Right forelimb (tissue), 1 donor: Measurements from ENCODE around the gene TUBA3C.
"Not testable (repeated sequence)": the region's sequence is repeated elsewhere in the genome, so short reads cannot be mapped to it uniquely, and the experiment has no call there.

Experiments used
- DNase-seq: peaks from one replicate; pipeline ENCODE4 v3.0.0-alpha.2; 2018

Gene TUBA3C

DNA sequence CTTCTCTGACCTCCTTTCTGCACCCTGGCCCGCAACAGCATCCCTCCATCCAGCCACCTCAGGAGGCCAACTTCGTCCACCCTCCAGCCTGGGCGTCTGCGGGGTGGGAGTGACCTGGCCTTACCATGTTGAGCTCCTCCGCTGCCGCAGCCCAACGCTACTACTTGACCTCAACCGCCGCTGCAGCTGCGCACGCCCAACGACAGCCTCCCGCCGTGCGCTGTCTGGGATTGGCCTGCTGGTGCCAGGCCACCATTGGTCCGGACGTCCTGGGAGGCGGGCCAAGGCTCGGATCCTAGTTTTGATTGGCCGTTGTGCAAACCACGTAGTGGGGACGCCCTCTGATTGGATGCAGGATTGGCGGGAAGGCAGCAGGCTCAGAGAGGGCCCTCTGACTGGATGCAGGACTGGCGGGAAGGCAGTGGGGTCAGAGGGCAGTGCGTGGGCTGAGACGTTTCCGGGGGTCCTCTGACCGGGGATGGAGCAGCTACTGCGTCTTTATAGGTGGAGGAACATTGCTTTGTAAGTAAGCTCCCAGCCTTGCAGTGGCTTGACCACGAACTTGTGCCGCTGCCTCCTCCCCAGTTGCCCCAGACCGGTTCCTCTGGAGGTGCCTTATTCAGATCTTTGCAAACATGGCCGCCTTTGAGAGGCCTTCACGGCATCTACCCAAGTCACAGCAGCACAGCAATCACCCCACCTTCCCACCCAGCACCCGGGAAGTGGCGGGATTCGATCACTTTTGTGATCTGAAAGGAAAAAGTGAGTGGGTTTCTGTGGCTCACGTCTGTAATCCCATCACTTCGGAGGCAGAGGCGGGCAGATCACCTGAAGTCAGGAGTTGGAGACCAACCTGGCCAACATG is at the start of gene TUBA3C:
TUBA3C (minus strand) TSS at position 204 of the 865 bp plus-strand sequence; CDS start at position 127, 77 bp downstream.
- DNase-seq = no peak

DNA sequence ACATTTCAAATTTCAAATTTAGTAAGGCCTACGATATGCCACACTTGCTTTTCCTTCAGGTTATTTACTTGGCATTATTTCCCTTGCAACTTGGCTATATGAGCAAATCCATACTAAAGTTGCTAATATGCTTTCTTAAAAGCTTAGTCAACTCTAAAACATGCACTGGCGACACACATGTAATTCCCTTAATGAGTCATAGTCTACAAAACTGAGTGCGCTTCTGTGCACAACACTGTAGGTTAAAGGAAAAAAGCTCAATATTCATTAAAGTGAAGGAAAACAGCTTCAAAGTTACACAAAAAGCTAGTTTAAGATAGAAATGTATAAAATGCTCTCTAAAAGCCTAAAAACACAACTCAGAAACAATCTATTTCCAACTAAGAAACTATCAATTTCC is 25.8 kb upstream of the TUBA3C start:
- not testable (repeated sequence) for DNase-seq

DNA sequence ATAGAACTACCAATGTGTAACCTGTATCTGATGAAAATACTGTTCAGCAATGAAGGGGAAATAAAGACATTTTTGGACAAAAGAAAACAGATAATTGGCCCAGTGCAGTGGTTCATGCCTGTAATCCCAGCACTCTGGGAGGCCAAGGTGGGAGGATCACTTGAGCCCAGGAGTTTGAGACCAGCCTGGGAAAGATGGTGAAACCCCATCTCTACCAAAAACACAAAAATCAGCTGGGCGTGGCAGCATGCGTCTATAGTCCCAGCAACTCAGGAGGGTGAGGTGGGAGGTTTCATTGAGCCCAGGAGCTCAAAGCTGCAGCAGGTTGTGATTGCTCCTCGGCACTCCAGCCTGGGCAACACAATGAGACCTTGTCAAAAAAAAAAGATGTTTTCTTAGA is 11.0 kb upstream of the TUBA3C start:
- DNase-seq = not testable (repeated sequence)

DNA sequence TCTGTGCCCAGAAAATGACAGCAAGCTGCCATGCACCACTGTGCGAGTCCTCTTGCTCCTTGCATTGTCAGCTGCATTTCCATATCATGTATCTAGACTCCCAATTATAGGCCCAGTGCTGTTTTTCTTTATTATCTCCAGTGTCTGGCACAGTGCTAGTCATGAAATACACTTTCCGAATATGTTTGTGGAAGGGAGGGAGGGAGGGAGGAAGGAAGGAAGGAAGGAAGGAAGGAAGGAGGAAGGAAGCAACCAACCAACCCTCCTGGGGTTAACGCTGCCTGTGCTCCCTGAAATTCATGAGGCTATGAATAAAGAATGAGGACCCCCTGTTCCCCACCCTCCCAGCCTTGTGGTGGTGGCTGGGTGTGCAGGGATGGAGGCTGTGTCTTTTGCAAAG is 8.3 kb upstream of the TUBA3C start:
- DNase-seq = not testable (repeated sequence)

DNA sequence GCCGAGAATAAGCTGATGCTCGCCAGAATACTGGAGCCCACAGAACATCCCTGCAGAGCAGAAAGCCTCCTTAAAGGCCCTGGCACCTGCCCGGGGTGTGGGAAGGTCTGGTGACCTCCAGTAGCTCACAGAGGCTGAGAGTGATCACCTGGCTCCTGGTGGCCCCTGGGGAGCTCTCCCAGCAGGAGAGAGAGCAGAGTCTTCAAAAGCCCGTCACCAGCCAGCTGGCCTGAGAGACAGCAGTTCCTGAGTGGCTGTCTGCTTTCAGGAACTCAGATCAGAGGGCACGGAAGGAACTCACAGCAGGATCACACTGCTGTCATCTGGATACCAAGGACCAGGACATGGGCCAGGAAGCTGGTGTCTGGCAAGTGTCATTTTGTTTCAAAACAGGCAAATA is 7.7 kb upstream of the TUBA3C start:
- not testable (repeated sequence) for DNase-seq

DNA sequence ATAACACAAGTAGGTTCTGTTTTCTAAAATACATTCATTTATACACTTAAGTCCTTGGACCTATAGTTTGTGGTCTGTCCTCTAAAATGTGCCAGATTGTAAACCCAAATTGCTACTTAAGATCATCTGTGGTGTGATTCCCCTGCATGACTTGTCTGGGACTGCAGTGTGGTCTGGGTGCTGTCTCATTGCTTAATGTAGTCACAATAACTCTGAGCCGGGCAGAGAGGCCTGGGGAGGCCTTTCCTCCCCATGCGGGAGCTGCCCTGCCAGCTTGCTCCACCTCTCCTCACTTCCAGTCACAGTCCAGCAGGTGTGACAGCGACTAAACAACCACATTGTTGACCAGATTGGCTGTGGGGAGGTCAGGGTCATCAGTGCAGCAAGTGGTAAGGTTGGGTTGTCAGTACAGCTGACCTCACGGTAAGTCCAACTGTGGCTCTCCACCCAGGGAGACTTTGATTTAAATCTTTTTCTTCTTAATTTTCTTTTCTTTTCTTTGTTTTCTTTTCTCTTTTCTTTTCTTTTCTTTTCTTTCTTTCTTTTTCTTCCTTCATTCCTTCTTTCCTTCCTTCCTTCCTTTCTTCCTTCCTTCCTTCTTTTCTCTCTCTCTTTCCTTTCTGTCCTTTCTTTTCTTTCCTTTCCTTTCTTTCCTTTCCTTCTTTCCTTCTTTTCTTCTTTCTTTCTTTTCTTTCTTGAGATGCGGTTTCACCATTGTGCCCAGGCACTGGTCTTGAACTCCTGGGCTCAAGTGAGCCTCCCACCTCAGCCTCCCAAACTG is 4.4 kb upstream of the TUBA3C start:
- no peak for DNase-seq

DNA sequence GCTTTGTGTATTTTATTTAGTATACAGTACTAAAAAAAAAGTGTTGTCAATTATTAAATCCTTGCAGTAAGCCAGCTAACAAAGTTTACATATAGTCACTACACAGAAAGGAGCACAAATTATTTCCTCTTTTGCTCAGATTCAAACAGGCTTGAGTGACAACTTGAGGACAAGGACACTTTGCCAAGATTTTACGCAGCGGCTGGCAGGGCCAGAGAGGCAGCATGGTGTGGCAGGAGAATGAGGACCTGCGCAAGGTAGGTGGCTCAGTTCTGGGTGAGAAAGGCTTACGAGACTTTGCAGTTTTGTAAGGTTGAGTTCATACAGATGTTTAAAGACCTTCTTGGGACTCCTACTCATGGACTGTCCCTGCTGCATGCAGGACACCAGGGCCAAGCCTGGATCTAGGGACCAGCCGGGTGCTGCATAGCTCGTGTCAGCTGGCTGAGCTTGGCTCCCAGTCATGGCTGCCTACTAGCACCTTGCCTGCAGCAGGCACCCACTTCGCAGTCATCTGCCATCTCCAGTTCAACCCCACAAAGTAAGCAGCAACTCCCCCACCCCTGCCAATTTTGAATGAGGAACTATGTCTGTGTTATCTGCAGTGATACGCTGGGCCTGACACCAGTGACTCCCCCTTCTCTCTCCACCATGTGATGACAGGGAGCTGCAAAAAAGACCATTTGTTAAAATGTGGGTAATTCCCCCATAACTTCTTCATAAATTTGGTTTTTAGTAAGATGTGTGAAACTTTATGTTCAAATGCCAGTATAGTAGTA is 3.7 kb upstream of the TUBA3C start:
- no peak for DNase-seq

DNA sequence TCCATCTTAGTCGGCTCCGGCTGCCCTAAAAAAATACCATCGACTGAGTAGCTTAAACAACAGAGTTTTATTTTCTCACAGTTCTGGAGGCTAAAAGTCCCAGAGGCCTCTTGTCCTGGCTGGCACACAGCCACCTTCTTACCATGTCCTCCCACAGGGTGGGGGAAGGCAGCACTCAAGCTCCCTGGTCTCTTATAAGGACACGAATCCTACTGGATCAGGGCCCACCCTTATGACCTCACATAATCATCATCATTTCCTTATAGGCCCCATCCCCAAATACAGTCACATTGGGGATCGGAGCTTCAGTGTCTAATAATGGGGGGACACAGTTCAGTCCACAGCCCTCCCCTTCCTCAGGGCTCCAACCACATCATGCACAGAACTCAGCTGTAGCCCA is 2.6 kb upstream of the TUBA3C start:
- DNase-seq = no peak

DNA sequence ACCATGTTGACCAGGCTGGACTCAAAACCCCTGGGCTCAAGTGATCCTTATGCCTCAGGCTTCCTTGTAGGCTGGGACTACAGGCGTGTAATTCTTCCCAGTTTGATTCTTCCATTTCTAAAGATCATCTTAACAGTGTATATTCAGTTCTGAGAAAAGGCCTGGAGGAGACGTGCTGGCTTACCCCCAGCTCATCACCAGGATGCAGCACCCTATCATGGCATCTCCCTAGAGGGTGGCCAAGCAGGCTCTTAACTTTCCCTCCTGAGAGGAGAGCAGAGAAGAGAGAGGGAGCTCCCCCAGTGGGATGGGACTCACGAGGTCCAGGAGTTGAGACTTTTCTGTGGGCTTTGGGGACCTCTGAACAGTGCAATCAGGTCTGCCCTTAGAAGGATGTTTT is 2.1 kb upstream of the TUBA3C start:
- DNase-seq = no peak

DNA sequence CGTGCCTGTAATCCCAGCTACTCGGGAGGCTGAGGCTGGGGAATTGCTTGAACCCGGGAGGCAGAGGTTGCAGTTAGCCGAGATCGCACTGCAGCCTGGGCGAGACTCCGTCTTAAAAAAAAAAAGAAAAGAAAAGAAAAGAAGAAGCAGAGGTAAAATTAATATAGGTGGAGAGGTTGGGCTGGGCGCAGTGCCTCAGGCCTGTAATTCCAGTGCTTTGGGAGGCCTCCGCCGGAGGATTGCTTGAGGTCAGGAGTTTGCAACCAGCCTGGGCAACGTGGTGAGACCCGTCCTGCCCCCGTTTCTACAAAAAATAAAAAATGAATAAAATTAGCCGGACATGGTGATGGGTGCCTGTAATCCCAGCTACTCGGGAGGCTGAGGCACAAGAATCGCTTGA is 912 bp upstream of the TUBA3C start:
- no peak for DNase-seq

DNA sequence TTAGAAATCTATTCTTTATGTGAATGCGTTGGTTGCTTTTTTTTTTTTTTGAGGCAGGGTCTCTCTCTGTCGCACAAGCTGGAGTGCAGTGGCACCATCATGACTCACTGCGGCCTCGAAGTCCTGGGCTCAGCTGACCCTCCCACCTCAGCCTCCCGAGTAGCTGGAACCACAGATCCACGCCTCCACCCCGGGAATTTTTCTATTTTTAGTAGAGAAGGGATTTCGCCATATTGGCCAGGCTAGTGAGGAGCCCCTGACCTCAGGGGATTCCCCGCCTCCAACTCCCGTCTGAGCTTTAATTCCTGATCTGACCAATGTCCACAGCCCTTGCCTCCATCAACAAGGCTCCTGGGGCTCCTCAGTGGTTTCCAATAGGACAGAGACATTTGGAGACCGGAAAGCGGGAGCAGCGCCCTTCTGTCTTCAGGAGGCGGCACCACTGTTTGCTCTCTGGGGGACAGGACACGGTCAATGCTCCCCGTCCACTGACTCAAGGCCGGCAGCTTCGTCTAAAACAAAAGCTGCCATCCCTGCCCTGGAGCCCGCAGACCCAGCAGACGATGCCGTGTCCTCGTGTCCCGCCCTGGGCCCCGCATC is 503 bp downstream of the TUBA3C start:
- DNase-seq = no peak

DNA sequence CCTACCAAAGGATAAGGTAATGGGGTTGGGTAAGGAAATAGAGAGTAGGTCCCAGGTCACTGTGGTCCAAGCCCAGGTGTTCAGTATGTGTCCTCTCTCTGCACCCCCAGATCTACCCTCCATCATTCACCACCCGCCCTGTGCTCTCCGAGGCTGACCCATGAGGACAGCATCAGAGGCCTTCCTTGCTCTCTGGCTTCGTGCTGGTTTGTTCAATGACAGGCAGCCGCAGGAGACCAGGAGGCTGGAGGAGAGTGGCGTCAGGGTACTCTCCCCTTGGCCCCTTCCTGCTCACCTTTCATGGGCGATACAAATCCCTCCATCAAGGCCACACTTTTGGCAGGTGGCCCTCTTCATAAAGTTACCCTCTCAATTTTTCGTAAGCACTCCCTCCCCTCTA is 1.7 kb downstream of the TUBA3C start:
- no peak for DNase-seq

DNA sequence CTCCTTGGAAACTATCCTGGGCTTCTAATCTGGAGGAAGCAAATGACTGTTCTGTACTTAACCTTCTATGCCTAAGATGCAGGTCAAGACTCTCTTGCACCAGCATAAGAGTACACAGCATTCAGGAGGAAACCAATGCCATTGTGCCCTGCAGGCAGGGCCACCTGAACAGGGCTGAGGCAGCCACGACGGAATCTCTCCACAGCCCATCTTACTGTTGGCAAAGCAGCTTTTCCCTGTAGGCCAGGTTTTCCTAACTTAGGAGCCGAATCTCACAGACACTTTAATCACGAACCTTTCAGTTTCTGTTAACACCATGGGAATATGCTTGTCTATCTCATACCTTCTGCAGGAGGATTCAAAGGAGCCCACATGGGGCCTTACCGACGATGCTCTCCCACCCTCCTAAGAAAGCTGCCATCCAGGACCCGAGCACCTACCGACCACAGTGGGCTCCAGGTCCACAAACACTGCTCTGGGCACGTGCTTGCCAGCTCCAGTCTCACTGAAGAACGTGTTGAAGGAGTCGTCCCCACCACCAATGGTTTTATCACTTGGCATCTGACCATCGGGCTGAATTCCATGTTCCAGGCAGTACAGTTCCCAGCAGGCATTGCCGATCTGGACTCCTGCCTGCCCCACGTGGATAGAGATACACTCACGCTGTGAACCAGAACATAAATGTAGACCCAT is 2.6 kb downstream of the TUBA3C start:
- no peak for DNase-seq

DNA sequence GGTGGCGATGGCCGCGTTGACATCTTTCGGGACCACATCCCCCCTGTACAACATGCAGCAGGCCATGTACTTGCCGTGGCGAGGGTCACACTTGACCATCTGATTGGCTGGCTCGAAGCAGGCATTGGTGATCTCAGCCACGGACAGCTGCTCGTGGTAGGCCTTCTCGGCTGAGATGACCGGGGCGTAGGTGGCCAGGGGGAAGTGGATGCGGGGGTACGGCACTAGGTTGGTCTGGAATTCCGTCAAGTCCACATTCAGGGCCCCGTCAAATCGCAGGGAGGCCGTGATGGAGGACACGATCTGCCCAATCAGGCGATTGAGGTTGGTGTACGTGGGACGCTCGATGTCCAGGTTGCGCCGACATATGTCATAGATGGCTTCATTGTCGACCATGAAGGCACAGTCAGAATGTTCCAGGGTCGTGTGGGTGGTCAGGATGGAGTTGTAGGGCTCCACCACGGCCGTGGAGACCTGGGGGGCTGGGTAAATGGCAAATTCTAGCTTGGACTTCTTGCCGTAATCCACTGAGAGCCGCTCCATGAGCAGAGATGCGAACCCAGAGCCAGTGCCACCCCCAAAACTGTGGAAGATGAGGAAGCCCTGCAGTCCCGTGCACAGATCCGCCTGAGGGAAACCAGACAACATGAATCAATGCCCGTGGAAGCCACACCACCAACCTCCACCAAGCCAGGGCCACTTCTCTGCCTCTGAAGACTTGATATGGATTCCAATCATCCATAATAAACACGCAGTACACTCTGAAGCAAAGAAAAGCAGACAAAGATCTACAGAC is 4.4 kb downstream of the TUBA3C start:
- DNase-seq = not testable (repeated sequence)

DNA sequence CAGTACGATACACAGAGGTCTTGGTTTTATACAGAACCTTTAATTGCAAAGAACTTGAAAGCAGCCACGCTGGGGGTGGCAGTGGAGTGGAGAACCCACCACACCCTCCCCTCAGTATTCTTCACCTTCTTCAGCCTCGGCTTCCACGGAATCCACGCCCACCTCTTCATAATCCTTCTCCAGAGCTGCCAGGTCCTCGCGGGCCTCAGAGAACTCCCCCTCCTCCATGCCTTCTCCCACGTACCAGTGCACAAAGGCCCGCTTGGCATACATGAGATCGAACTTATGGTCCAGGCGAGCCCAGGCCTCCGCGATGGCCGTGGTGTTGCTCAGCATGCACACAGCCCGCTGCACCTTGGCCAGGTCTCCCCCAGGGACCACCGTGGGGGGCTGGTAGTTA is 7.9 kb downstream of the TUBA3C start:
- DNase-seq = no peak

DNA sequence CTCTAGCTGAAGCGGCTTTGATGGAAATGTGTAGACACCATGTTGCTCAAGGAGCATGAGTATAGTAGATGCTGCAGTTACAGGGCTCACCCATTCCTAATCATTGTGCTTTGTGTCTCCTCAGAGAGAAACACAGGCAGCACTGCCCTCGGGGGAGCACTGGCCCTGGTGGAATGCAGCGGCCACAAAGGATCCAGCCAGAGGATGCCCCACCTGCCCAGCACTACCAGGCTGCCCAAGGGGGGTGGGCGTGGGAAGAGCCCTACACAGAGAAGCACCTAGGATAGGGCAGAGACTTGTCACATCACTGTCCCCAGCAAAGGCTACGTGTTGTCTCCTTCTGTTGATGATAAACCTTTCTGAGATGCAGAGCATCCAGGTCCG is 9.0 kb downstream of the TUBA3C start:
- DNase-seq = no peak

DNA sequence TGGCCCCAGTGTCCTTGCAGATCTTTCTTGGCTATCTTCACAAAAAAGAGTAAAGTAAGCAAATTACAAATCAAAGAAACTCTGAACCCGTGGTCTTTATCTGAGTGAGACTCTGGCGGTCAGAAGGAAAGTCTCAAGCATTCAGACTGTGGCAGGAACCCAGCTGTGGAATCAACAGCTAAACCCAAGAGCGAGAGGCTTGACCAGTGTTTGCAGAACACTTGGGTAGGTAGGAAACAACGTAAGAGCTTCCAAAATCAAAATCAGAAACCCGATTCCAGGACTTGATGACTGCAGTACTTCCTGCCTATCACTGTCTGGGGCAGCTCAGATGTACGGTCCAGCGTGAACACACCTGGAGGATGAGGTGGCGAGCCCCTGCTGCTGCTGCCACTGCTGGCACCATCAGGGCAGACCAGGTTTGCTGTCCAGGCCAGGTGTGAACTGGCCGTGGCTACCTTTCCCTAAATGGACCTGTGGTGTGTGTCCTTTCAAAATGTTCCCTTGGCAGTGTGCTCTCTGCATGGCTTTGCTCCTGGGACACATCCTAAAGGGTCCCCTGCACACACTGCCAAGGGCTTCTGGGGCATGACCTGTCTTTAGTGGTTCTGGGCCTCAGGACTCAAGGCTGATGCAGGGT is 9.5 kb downstream of the TUBA3C start:
- no peak for DNase-seq

DNA sequence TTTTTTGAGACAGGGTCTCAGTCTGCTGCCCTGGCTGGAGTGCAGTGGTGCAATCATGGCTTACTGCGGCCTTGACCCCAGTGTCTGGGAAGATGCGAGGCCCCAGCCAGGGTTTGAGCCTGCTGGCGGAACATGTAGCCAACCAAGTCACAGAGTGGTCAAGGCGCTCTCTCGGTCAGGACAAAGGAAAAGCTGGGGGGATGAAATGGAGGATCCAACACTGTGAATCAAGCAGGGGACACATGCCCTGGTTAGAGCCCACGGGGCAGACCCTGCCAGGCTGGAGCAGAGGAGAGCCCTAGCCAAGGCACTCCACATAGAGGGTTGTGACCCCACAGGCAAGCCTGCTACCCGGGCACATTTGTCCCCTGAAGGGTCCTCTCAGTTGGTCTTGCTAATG is 10.1 kb downstream of the TUBA3C start:
- no peak for DNase-seq

DNA sequence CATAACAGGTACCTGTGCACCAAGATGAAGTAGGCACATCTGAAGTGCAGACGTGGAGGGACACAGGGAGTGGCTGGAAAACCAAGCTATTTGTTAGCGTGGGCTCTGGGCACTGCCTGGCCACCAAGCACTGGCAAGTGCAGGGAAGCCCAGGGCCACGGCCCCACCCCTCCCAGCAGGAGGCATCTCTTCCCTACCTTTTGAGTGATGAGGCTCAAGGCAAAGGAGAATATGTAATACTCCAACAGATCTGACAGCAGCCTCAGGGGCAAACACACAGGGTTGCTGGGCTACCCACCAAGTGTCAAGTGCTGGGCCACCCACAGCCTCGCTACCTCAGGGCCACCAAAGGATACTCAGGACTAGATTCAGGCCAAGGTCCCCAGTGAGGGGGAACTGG is 11.6 kb downstream of the TUBA3C start:
- no peak for DNase-seq

DNA sequence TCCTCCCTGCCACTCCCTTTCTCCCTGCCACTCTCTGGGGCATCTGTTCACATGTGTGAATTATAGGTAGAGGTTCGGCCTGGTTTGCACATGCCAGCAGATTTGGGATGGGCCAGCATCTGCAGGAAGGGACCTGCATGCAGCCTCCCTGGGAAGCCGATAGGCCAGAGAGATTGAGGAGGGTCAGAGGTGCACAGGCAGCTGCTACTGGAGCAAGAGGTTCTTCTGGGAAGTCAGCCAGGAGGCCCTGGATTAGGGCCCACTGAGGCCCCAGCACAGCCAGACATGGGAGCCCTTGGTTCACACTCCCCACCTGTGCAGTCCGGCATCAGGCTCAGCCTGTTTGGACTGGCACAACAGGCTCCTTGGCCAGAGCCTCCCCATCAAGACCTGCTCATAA is 12.1 kb downstream of the TUBA3C start:
- no peak for DNase-seq

DNA sequence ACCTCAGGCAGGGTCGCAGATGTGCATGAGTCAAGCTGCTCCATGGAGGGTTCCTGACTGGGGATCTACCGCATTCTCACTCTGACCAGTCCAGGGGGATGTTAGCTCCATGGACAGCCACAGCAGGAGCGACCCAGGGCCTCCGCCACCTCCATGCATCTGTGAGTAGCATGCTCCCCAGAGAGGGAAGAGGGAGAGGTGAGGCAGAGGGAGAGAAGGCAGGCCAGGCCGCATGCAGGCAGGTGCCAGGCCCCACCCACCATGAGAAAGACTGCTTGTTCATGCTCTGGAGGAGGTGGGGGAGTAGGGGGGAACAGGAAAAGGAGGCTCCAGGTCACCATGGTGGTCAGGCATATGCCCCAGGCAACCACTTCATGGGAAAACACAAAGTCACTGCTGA is 20.3 kb downstream of the TUBA3C start:
- DNase-seq = no peak
